Heart left ventricle (tissue), 16 donors: Measurements from ENCODE around the gene PLCB1. TPM values are rescaled to one million over a fixed set of nuclear protein-coding genes. Genes with fewer than 3 reads are reported as not detected.

Source experiments
- ATAC-seq, 4 donors: fragments of 200-7000 bp; cut with Tn5 transposase; one replicate each; pipeline ENCODE4 v1.9.1; 2020 to 2022; ENCODE audit warnings: moderate library complexity in 4 of 4, mild to moderate bottlenecking in 3 of 4, moderate number of reproducible peaks in 1 of 4
- DNase-seq, 5 donors: peaks; one replicate each; pipeline ENCODE4 v3.0.0-alpha.2; 2020
- H3K27ac ChIP-seq, 12 donors: fragments of 200-600 bp; sonication (generic) in 4 of 12; one replicate each; pipeline versions ENCODE4 v1.5.0 to v1.8.0; 2016 to 2022; ENCODE audit warnings: mild to moderate bottlenecking in 2 of 12
- H3K27me3 ChIP-seq, 9 donors: fragments of 200-600 bp; sonication (generic) in 2 of 9; one replicate each; pipeline versions ENCODE4 v1.5.1 to v1.8.0; 2016 to 2022; ENCODE audit warnings: mild to moderate bottlenecking in 3 of 9
- H3K36me3 ChIP-seq, 9 donors: fragments of 200-600 bp; sonication (generic) in 2 of 9; one replicate each; pipeline versions ENCODE4 v1.5.0 to v1.8.0; 2018 to 2022; ENCODE audit warnings: mild to moderate bottlenecking in 2 of 9
- H3K4me1 ChIP-seq, 12 donors: fragments of 200-600 bp; sonication (generic) in 4 of 12; one replicate each; pipeline versions ENCODE4 v1.5.0 to v1.8.0; 2016 to 2022; ENCODE audit warnings: mild to moderate bottlenecking in 3 of 12
- H3K4me3 ChIP-seq, 12 donors: fragments of 200-600 bp; sonication (generic) in 4 of 12; one replicate each; pipeline versions ENCODE4 v1.5.0 to v1.8.0; 2017 to 2022; ENCODE audit warnings: mild to moderate bottlenecking in 9 of 12, moderate library complexity in 4 of 12
- H3K9me3 ChIP-seq, 12 donors: fragments of 200-600 bp; sonication (generic) in 4 of 12; one replicate each; pipeline versions ENCODE4 v1.5.0 to v1.8.0; 2016 to 2022; ENCODE audit warnings: mild to moderate bottlenecking in 1 of 12
- POLR2A ChIP-seq, 2 donors: fragments of 450-650 bp; IDR thresholded peaks; one replicate each; pipeline ENCODE4 v1.6.1; 2017; ENCODE audit warnings: antibody characterized with exemption in 2 of 2, mild to moderate bottlenecking in 2 of 2, moderate library complexity in 2 of 2
- WGBS, 4 donors: extraction: QIAGEN DNeasy Blood & Tissue Kit in 2 of 4; methylation state at CpG; one replicate each; pipeline versions ENCODE4 v1.1.5 to v1.1.7; 2013 to 2018; 5-methylcytosine and 5-hydroxymethylcytosine counted together
- intact Hi-C, 10 donors: fragments of 100-400 bp; cut with DNase I; formaldehyde crosslinking; loops; one replicate each; pipeline versions ENCODE4 v1.11.1 to v1.14.2; 2022
- polyA plus RNA-seq, 2 donors: library from polyadenylated mRNA; stranded (reverse); fragments of 200-250 nt; gene quantifications; one replicate each; pipeline ENCODE4 v1.2.3, GENCODE V29; 2013
- total RNA-seq, 9 donors: library from RNA; depleted of rRNA in 2 of 9; stranded (reverse); fragments of >200 nt in 2 of 9; fragmentation: NEBNext Ultra II Directional in 3 of 9; extraction: Animal tissue kit (Norgen Biotek cat#: 25700) in 3 of 9; gene quantifications; one replicate each; pipeline versions ENCODE4 v1.1.0 to v1.2.4, GENCODE V29; 2016 to 2023
- TF ChIP-seq, protein P1 (sequence below), 12 donors: fragments of 200-600 bp; sonication (generic) in 4 of 12; IDR thresholded peaks; one replicate each; pipeline versions ENCODE4 v1.5.0 to v1.8.0; 2018 to 2022; ENCODE audit warnings: antibody characterized with exemption in 12 of 12, mild to moderate bottlenecking in 5 of 12
- donor health status: ischemic (EF 13 %, LVEDD 7.1; RV severe dilation, severe dysfunction).
- donor health status: healthy with polysubstance abuse.
- donor health status: DM: no; HTN: yes; CAD: no.
- donor health status: DM: no; HTN: no; CAD: no.
- donor health status: ischemic (EF 25% LVEDD 6.9; RV normal size, moderate dysfunction).
- donor health status: ischemic (EF 25% LVEDD 5.7; RV mildly dilated, moderate dysfunction).
- donor health status: healthy.
- donor health status: DM: yes; HTN: yes; CAD: no.
- donor health status: ischemic (EF 35%, LVEDD 5.7; RV mildly dilated, moderate dysfunction).
- donor health status: nonischemic (EF 11% LVEDD 7.7; RV severe dilation, severe dysfunction).
- donor health status: DM: yes; HTN: yes; CAD: no.
- donor health status: PGD.
- donor health status: ischemic (EF 29% LVEDD 5.4; RV normal size, mild dysfunction).
- donor health status: nonischemic (EF 23%, LVEDD 6.1; RV moderate dilation, normal function).

Gene PLCB1
- total and polyA plus RNA-seq, 11 donors, result 2.5 to 12.1 (median 7.4) TPM

DNA sequence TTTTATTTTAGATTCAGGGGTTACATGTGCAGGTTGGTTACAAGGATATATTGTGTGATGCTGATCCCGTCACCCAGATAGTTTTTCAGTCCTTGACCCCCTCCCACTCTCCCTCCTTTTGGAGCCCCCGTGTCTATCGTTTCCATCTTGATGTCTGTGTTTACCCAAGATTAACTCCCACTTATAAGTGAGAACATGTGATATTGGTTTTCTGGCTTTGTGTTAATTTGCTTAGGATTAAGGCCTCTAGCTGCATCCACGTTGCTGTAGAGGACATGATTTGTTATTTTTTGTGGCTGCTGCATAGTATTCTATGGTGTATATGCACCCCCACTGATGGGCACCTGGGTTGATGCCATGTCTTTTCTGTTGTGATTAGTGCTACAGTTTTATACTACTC lies 178.6 kb downstream of the PLCB1 start:
- Histone ChIP-seq H3K27ac (no peak overlapping the region), H3K4me1 (peaks cover 0 to 10% (median 0%) of the 10 kb centered on the region in 12 donors)
- TF ChIP-seq, protein P1, sequence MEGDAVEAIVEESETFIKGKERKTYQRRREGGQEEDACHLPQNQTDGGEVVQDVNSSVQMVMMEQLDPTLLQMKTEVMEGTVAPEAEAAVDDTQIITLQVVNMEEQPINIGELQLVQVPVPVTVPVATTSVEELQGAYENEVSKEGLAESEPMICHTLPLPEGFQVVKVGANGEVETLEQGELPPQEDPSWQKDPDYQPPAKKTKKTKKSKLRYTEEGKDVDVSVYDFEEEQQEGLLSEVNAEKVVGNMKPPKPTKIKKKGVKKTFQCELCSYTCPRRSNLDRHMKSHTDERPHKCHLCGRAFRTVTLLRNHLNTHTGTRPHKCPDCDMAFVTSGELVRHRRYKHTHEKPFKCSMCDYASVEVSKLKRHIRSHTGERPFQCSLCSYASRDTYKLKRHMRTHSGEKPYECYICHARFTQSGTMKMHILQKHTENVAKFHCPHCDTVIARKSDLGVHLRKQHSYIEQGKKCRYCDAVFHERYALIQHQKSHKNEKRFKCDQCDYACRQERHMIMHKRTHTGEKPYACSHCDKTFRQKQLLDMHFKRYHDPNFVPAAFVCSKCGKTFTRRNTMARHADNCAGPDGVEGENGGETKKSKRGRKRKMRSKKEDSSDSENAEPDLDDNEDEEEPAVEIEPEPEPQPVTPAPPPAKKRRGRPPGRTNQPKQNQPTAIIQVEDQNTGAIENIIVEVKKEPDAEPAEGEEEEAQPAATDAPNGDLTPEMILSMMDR (IDR thresholded peaks at IDR 0.05), result no peak
- TF ChIP-seq POLR2A (IDR thresholded peaks at IDR 0.05), result no peak

DNA sequence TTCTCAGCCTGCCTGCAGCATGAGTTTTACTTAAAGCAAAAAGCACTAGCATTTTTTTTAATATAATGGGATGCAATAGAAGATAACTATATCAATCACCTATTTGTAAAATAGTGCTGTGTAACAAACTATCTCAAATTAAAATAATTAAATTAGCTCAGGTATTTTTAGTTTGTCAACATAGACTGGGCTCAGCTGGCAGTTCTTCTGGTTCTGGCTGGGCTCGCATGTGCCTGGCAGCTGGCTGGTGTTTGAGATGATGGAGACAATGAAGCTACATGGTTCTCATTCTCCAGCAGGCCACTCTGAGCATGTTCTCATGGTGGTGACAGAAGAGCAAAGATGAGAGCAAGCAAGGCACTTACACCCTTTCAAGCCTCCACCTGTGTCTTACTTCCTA lies 181.0 kb downstream of the PLCB1 start:
- Histone ChIP-seq H3K27me3 (no peaks in the 10 kb centered on the region), H3K9me3 (peaks cover 0 to 9% (median 0%) of the 10 kb centered on the region in 12 donors), H3K4me3 (no peak overlapping the region), H3K27ac (no peak overlapping the region), H3K36me3 (no peaks in the 10 kb centered on the region), H3K4me1 (peaks cover 0 to 6% (median 0%) of the 10 kb centered on the region in 12 donors)
- no peak for TF ChIP-seq POLR2A (IDR thresholded peaks at IDR 0.05)
- TF ChIP-seq, protein P1 (IDR thresholded peaks at IDR 0.05), result no peak
- DNase-seq (no peak), ATAC-seq (no peak)
- intact Hi-C loops, result loop anchor here in 1 of 10 donors (10.0 kb wide), 1 partner anchor 178 kb away; the partner anchor contains the start of gene PLCB1
- 94 to 100% (median 99%) methylated on average over 1 of the region's 1 CpG for WGBS, 4 donors

More for the DNA sequence above, 178.6 kb downstream of the PLCB1 start:
- H3K9me3 ChIP-seq, result peaks cover 0 to 9% (median 0%) of the 10 kb centered on the region in 12 donors
- ATAC-seq, result no peak
- DNase-seq, result no peak
- no peak overlapping the region for H3K4me3 ChIP-seq
- H3K27me3 ChIP-seq, result no peaks in the 10 kb centered on the region
- intact Hi-C loops, result loop anchor here in 1 of 10 donors (10.0 kb wide), 1 partner anchor 176 kb away; the partner anchor contains the start of gene PLCB1
- whole genome bisulfite sequencing, 4 donors, result 64 to 74% (median 68%) methylated on average over 4 of the region's 4 CpGs
- no peaks in the 10 kb centered on the region for H3K36me3 ChIP-seq

DNA sequence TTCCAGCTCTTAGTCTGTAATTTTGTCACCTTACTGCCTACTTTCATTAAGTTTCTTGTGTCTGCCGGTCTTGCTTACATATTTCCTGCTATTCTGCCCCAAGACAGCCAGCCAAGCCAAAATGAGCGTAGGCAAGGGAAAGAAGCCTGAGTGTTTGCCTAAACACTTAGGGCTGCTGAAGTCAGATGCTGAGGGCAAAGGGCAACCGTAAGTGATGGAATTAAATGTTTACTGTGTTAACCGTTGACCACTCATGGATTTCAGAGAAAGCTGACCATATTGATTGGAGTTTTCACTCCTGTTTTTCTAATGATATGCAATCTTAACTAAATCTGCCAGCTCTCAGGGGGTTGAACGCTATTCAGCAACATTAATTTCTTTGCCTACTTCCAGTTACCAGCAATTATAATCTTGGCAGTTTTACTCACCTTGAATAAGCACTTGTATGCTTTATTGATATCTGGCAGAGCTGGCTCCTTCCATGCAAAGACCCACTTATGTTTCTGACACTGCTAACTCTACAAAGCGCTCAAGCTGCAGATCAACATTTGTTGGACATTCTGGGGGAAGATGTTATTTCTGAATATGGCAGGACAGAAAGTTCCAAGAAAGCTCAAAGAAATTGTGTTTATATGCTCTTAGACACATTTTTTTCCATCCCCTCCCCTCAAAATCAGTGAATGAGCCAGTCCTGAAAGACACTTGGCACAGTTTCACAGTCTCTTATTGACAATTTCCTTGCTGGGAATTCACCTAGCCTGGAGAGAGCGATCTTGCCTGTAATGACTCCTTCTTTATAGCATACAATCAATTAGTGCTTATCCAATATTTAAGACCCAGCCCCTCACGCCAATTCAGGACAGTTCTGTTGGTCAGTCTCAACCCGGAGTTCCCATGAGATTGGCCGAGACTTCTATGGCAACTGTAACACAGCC lies 183.8 kb downstream of the PLCB1 start:
- intact Hi-C loops, result loop anchor here in 1 of 10 donors (10.0 kb wide), 1 partner anchor 181 kb away; the partner anchor contains the start of gene PLCB1
- Histone ChIP-seq H3K4me1 (peaks cover 0 to 13% (median 0%) of the 10 kb centered on the region in 12 donors), H3K4me3 (no peak overlapping the region), H3K36me3 (no peaks in the 10 kb centered on the region), H3K9me3 (peaks cover 0 to 9% (median 0%) of the 10 kb centered on the region in 12 donors), H3K27me3 (no peaks in the 10 kb centered on the region), H3K27ac (no peak overlapping the region)
- no peak for TF ChIP-seq POLR2A (IDR thresholded peaks at IDR 0.05)
- TF ChIP-seq, protein P1 (IDR thresholded peaks at IDR 0.05), result no peak
- WGBS, 4 donors, result 81 to 83% (median 83%) methylated on average over 10 of the region's 10 CpGs
- ATAC-seq, result no peak
- DNase-seq, result no peak

DNA sequence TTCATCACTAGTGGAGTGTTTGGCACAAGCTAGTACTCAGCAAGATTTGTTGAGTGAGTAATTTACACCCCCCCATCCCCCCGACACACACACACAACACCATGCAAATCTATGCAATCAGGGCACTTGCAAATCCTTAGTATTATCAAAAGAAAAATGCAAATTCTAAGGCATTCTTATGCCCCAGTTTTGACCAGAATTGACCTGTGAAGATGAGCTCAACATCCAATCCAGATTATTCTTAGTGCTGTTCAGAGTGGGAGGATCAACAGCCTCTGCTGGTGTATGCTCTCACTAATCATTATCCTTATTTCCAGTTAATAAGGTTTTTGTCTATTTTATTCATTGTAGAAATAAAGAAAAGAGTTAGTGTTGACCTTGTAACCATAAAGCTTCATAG lies 185.4 kb downstream of the PLCB1 start:
- intact Hi-C loops, result loop anchor here in 1 of 10 donors (10.0 kb wide), 1 partner anchor 183 kb away; the partner anchor contains the start of gene PLCB1
- no peaks in the 10 kb centered on the region for H3K36me3 ChIP-seq
- H3K4me3 ChIP-seq, result no peak overlapping the region
- H3K27ac ChIP-seq, result no peak overlapping the region
- TF ChIP-seq, protein P1 (IDR thresholded peaks at IDR 0.05), result no peak
- TF ChIP-seq POLR2A (IDR thresholded peaks at IDR 0.05), result no peak
- DNase-seq, result no peak
- H3K4me1 ChIP-seq, result peaks cover 0 to 13% (median 0%) of the 10 kb centered on the region in 12 donors
- WGBS, 4 donors, result 87 to 100% (median 94%) methylated on average over 1 of the region's 1 CpG
- H3K27me3 ChIP-seq, result no peaks in the 10 kb centered on the region
- H3K9me3 ChIP-seq, result peaks cover 0 to 9% (median 0%) of the 10 kb centered on the region in 12 donors
- no peak for ATAC-seq
